ENCODE measurements around the gene ANXA5.

ANXA5 gene

GRCh38 chr4:121642876-121643585, 53.7 kb downstream of the ANXA5 start:
- no peak for DNase-seq

GRCh38 chr4:121642292-121642691, 54.5 kb downstream of the ANXA5 start:
- no peak for DNase-seq

GRCh38 chr4:121633653-121634052, 63.1 kb downstream of the ANXA5 start:
- no peak for DNase-seq

DNA sequence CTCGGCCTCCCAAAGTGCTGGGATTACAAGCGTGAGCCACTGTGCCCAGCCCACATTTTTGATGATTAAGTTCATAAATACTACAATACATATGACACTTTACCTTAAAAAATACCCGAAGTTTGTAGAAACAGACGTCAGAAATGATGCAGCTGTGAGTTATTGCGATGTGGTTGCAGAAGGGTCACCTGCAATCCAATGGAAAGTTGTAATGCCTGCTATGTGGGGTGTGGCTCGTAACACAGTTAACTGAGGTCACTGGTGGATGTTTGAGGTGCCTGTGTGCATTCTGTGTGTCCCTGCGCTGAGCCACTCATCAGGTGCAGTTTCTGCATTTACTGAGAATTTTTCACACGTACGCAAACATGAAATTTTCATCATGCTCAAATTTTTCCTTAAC, 64.1 kb downstream of the ANXA5 start:
- DNase-seq: no peak
